HG02973 (cell line): ENCODE measurements around the gene CYGB.

Experiments used
- ATAC-seq: cut with Tn5 transposase; IDR thresholded peaks from one replicate; pipeline ENCODE4 v1.9.1; 2021; ENCODE audit warnings: moderate library complexity; ENCODE audit not compliant: unreplicated experiment

Gene CYGB

DNA sequence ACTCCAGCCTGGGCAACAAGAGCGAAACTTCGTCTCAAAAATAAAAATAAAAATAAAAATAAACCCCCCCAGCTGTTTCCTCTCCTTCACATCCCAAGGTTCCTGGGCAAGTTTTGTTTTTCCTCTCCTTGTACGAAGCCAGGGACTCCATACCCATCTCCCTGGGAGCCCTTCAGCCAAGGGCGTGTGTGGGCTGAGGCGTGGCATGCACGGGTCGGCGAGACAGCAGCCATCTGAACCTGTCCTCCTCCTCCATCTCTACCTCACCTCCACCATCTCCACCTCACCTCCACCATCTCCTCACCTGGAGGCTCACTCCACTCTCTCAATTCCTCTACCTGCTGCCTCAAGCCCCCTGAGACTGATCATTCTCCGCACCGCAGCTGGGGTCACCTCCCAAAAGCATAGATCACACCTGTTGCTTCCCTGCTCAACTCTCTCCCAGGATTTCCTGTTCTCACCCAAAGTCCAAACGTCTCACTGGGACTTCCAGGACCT lies 53.2 kb downstream of the CYGB start:
- no peak for ATAC-seq

- ATAC-seq: peak; percentile 44
Measured at GRCh38 chr17:76481071-76481655, 56.3 kb downstream of the CYGB start.

DNA sequence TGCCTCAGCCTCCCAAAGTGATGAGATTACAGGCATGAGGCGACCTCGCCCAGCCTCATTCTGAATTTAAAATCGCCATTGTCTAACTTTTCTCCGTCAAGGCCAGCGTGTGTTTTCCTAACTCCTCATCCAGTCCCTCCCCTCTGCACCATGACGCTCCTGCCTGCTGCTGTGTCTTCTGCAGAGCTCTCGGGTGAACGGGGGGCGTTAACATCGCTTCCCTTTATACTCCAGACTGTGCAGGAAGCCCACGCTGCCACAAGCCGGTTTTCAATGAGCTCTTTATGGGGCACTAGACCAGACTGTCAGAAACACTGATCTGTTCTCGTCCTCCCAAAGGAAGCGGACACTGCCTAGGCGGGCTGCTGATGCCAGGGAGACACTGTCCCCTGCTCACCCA lies 56.9 kb downstream of the CYGB start:
- ATAC-seq: peak; percentile 3

DNA sequence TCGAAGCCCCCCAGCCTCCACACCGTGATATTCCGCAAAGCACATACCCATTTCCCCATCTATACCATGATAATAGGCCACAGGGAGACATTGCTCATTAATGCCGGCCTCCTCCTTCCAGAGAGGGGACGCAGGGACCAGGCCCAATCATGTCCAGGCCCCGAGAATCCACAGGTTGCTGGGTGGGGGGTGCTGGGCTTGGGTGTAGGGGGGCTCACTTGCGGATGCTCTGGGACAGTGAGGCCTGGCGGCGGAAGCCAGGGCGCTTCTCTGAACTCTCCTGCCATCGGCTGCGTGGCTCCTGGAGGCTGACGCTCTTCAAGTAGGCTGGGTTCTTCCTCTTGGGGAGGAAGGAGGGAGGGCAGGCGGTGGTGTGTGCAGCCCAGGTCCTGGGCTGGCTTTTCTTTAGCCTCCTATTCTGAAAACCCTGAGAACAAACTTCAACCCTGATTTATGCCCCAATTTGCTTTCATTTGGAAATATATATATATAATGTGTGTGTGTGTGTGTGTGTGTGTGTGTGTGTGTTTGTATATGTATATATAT lies 57.9 kb downstream of the CYGB start:
- ATAC-seq: no peak

DNA sequence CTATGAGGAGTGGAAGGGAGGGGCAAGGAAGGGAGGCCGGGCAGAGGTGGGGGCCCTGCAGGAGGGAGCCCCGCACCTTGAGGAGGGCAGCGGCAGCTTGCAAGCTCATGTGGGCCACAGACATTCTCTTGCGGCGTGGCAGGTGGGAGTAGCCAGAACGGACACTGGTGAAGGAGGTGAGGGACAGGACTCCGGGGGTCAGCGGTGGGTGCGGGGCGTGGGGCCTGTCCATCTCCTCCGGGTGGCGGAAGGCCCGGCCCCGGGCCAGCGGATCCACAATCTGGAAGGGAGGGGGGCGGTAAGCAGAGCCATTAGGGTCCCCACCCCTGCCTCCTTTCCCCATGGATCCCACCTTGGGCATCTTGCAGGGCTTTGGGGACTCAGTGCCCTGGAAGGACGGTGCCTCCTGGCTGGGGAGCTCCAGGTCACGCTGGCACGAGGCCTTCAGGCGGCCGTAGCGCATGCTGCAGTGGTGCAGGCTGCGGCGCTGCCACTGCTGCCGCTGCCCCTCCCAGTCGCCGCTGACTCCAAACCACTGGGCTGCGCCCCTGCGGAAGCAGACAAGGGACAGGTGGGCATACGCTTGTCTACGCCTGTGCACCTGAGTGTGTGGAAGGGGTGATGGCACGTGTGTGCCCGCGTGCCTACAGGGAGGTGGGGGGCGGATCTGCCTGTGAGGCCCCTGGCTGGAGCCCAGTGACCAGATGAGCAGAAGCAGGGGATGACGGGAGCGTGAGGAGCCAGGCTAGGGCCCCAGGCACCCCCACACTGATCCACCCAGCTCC lies 58.6 kb downstream of the CYGB start:
- no peak for ATAC-seq

DNA sequence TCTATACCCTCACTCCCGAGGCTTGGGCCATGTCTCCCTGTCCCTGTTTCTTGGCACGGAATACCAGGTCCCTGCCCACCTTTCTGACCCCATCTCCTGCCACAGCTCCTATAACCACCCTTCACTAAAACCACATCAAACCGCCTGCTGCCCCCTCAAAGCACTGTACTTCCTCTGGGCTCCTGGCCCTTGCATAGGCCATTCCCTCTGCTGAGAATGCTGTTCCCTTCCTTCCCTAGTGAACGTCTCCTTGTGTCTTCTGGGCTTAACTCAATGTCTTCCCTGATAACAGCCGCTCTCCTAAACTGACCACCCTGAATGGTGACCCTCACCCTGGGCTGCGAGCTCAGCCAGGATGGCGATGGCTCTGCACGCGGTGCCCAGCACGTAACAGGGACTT lies 59.4 kb downstream of the CYGB start:
- no peak for ATAC-seq

DNA sequence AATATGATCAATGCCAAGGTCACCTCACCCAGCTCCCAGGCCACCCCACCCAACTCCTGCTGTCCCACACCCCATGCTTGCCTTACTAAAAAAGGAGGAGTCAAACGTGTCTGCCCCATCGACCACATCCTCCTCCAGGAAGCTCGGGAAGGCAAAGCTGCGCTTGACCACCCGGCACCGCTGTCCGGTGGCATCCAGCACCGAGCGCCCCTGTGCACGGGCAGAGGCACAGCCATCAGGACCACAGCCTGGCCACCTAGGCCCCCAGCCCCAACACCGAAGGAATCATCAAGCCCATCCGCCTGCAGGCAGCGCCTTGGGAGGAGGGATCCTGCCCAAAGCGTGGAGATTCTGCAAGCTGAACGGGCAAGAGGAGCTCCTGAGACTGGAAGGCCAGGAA lies 59.9 kb downstream of the CYGB start:
- ATAC-seq: no peak
